Jurkat, Clone E6-1 (cell line): ENCODE data around the gene COL6A5.

Source experiments
- DNase-seq: peaks from one replicate; pipeline ENCODE4 v3.0.0-alpha.2; 2011; ENCODE audit warnings: low read depth, low spot score
- H3K4me3 ChIP-seq: 2 replicates; pipeline ENCODE4 v1.5.1; 2011; ENCODE audit warnings: mild to moderate bottlenecking, low read length, control low read depth, moderate library complexity

COL6A5 gene

DNA sequence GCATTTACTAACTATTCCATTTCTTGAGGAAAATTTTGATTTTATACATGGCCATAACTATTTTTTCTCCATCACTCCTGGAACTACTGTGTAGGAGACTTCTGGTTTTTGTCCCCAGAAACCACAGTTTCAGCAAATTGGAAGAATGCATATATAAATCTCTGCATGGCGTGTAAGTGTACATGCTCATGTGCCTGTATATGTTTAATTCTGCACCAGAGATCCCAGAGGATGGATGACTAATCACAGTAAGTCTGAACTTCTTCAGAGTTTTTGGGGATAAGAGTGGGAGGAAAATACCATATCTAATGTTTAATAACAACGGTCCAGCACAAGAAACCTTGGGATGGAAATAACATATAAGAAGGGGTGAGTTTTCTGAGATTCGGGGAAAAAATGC lies 160.6 kb downstream of the COL6A5 start:
- no peak for DNase-seq

GRCh38 chr3:130507746-130508145 lies 162.3 kb downstream of the COL6A5 start:
- no peak for DNase-seq
- H3K4me3 ChIP-seq = no peak overlapping the region

More for the DNA sequence above, 160.6 kb downstream of the COL6A5 start:
- H3K4me3 ChIP-seq = no peak overlapping the region

DNA sequence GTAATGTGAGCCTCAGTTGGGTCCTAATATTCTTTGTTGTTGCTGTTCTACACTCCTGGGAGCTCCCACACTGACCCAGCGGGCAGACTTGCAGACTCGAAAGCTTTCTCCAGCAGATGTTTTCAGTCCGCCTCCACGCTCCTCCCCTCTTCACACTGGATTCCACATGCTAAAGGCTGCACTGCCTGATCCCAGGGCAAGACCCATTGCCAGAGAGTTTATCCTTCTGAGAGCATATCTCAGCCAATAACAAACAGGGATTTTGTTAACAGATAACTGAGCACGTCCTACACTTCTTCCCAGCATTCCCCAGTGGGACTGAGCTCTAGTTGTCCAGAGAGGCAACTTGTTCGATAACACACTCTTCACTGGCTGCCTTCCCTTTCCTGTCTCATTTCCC lies 163.5 kb downstream of the COL6A5 start:
- DNase-seq = no peak
- H3K4me3 ChIP-seq = no peak overlapping the region

GRCh38 chr3:130514681-130515080 lies 169.2 kb downstream of the COL6A5 start:
- no peak for DNase-seq
- H3K4me3 ChIP-seq = no peak overlapping the region

DNA sequence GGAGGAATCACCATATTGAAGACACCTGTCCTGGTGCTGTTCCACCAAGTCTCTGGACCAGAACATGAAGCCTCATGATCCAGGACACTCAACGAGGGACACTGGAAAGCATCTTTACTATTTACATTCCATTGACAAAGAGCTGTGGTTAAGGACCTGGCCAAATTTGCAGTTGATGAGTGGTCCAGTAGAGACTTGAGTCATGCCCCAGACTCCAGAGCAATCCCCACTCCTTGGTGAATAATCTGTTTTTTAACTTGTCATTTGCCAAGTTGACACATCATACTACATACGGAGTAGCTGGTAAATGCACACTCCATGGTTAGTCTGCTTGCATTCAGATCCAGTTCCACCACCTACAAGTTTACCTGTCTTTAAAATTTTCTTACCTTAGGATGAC lies 170.3 kb downstream of the COL6A5 start:
- no peak for DNase-seq
- H3K4me3 ChIP-seq = no peak overlapping the region

GRCh38 chr3:130516645-130517512 lies 171.4 kb downstream of the COL6A5 start, which contains the start of gene COL6A6:
COL6A6 (plus strand) TSS chr3:130517177; CDS start chr3:130560365, 43,188 bp downstream.
- H3K4me3 ChIP-seq = no peak within 1 kb of the TSS
- no peak for DNase-seq

- no peak overlapping the region for H3K4me3 ChIP-seq
- no peak for DNase-seq
Measured at GRCh38 chr3:130517602-130518001, 172.1 kb downstream of the COL6A5 start.

DNA sequence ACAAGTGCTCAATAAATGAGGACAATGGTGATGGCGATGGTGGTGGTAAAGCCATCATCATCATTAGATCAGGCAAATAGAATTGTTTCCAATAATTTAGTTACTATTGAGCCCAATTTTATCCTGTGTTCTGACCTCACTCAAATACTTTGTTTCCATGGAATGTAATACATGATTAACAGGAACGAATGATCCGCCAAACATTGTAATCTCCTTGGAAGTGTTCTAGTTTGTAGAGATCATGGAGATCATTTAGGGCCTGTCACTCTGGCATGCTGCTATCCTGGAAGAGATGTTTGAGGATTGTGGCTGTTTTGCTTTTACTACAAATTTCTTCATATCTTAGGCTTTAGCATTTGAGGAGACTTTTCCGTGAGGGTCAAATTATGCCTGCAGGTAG lies 174.3 kb downstream of the COL6A5 start:
- DNase-seq = no peak
- no peak overlapping the region for H3K4me3 ChIP-seq

DNA sequence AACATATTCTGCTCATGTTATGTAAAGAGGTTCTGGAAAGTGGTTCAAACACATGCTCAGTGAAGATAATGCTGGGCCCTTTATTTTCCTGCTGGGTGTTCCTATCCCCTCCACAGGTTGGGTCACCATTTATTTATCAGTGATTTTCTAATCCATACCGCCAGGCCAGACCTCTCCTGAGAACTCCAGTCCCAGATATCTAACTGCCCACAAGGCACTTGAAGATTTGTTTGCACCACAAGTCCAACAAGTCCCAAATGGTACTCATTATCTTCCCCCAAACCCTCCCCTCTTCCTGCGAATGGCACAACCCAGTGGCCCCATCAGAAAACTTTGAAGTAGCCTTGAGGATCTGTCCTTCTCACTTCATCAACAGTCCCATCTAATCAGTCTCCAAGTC lies 176.9 kb downstream of the COL6A5 start:
- no peak overlapping the region for H3K4me3 ChIP-seq
- no peak for DNase-seq

GRCh38 chr3:130527426-130527825 lies 182.0 kb downstream of the COL6A5 start:
- H3K4me3 ChIP-seq = no peak overlapping the region
- no peak for DNase-seq

DNA sequence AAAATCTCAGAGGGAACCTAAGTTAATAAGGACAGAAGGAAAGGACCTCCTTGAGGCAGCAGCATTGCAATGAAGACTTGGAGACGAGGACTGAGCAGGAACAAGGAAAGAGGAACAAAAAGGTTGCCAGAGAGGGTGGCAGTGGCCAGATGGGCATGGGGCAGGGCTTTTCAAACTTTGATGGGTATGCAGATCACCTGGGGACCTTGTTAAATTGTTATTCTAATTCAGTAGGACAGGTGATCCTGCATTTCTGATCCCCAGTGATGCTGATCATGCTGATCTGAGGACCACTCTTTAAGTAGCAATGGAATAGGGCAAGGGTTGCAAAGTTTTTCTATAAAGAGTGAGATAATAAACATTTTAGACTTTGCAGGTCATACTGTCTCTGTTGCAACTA lies 182.6 kb downstream of the COL6A5 start:
- H3K4me3 ChIP-seq = no peak overlapping the region
- DNase-seq = no peak

GRCh38 chr3:130529486-130530215 lies 184.2 kb downstream of the COL6A5 start:
- H3K4me3 ChIP-seq = no peak overlapping the region
- no peak for DNase-seq

DNA sequence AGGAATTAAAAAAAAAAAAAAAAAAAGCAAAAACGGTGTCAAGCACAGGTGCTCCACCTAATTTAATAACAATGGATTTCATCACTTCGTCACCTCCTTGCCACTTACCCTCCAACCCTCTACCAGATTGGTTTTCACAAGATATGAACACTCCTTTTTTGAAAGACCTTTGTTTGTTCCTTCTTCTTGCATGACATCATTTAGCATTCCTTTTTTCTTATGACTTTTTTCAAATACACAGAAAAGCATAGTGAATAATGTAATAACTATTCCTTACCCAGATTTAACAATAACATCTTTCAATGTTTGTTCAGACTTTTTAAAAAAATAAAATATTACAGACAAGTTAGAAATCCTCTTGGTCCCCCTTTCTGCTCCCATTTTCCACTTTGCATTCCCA lies 187.8 kb downstream of the COL6A5 start:
- no peak for DNase-seq
- no peak overlapping the region for H3K4me3 ChIP-seq
